HepG2 (cell line): ENCODE data around the gene SS18L1. TPM values are rescaled to one million over a fixed set of nuclear protein-coding genes. Genes with fewer than 3 reads are reported as not detected.
A peak's percentile ranks its signal among the peaks of the same experiment; 100 is the strongest.

ENCODE experiments used
- ATAC-seq: fragments of 200-7000 bp; cut with Tn5 transposase; 3 replicates; pipeline ENCODE4 v1.9.1; 2020; ENCODE audit warnings: mild to moderate bottlenecking, moderate library complexity
- BruUV-seq: library from RNA; stranded (reverse); fragments of 400-500 nt; replicated peaks from 2 replicates; lab custom pipeline; 2021; lab: Mats Ljungman, UMichigan
- CTCF ChIA-PET: fragments of 300-600 bp; formaldehyde crosslinking; extraction: SDS; loops from one replicate; lab custom pipeline; 2021; ENCODE audit warnings: low total read pairs, inconsistent platforms, low intra/inter-chr PET ratio; lab: Yijun Ruan, JAX
- POLR2A ChIA-PET: fragments of 350-600 bp; sonication (Branson Sonifier 250); formaldehyde crosslinking; loops from one replicate; lab custom pipeline; 2020; ENCODE audit warnings: antibody characterized with exemption, inconsistent platforms; lab: Yijun Ruan, JAX
- DNase-seq: peaks from one replicate; pipeline ENCODE4 v3.0.0-alpha.2; 2015; ENCODE audit warnings: low spot score
- FAIRE-seq: peaks from 3 replicates; lab custom pipeline; 2011; peaks lifted over from hg19 to GRCh38; lab: Jason Lieb, UNC
- H2AFZ ChIP-seq: one replicate; pipeline ENCODE4 v1.6.1; 2011; ENCODE audit warnings: low read length, inconsistent platforms
- H3K27ac ChIP-seq: fragments of 300-600 bp; 3 replicates; pipeline ENCODE4 v1.8.0; 2011; ENCODE audit warnings: mixed run types, mild to moderate bottlenecking, mixed read lengths, low read length, inconsistent platforms; ENCODE audit not compliant: insufficient read depth; ENCODE audit errors: extremely low read length
- H3K27me3 ChIP-seq, 2 experiments: fragments of 200-600 bp in 1 of 2; 2 replicates in 1 of 2; 3 replicates in 1 of 2; pipeline versions ENCODE4 v1.6.0 to v1.8.0; 2011; ENCODE audit warnings: low read length in 2 of 2, mild to moderate bottlenecking in 2 of 2, moderate library complexity in 2 of 2, inconsistent platforms in 1 of 2; ENCODE audit not compliant: insufficient read depth in 2 of 2, control insufficient read depth in 1 of 2
- H3K36me3 ChIP-seq, 2 experiments: fragments of 200-600 bp in 1 of 2; replicated peaks in 1 of 2; 2 replicates in 1 of 2; 3 replicates in 1 of 2; pipeline versions ENCODE4 v1.5.1 to v1.8.0; 2011; ENCODE audit warnings: low read length in 2 of 2, inconsistent platforms in 1 of 2; ENCODE audit not compliant: insufficient read depth in 2 of 2, control insufficient read depth in 1 of 2
- H3K4me1 ChIP-seq: 2 replicates; pipeline ENCODE4 v1.5.1; 2012; ENCODE audit warnings: low read length, inconsistent platforms; ENCODE audit not compliant: insufficient read depth
- H3K4me2 ChIP-seq: 2 replicates; pipeline ENCODE4 v1.6.0; 2011; ENCODE audit warnings: low read depth, low read length, inconsistent platforms
- H3K4me3 ChIP-seq, 3 experiments: fragments of 200-600 bp in 1 of 3; sonication (generic), shearing (Covaris generic) in 1 of 3; replicated peaks in 1 of 3; 2 replicates each; pipeline ENCODE4 v1.5.1; 2011 to 2016; ENCODE audit warnings: low read length in 3 of 3, inconsistent platforms in 2 of 3, low read depth in 2 of 3, mild to moderate bottlenecking in 2 of 3, control low read depth in 1 of 3, mixed read lengths in 1 of 3; ENCODE audit not compliant: insufficient read depth in 1 of 3
- H3K79me2 ChIP-seq: one replicate; pipeline ENCODE4 v1.6.1; 2011; ENCODE audit warnings: low read length, inconsistent platforms; ENCODE audit not compliant: insufficient read depth
- H3K9ac ChIP-seq: 2 replicates; pipeline ENCODE4 v1.6.0; 2011; ENCODE audit warnings: mild to moderate bottlenecking, low read depth, low read length, inconsistent platforms; ENCODE audit not compliant: insufficient read depth
- H3K9me3 ChIP-seq: 2 replicates; pipeline ENCODE4 v1.5.1; 2012; ENCODE audit warnings: mild to moderate bottlenecking, low read length
- H4K20me1 ChIP-seq: 2 replicates; pipeline ENCODE4 v1.6.0; 2011; ENCODE audit warnings: inconsistent platforms, mild to moderate bottlenecking, low read length, moderate library complexity; ENCODE audit not compliant: insufficient read depth
- CBFB ChIP-seq: sonication (generic); formaldehyde crosslinking; IDR thresholded peaks from 2 replicates; pipeline ENCODE4 v1.4.0; 2020; ENCODE audit warnings: missing genetic modification reagents
- CCAR2 ChIP-seq: fragments of 200-400 bp; formaldehyde crosslinking; optimal IDR thresholded peaks from 2 replicates; pipeline ENCODE3; 2018; ENCODE audit warnings: low read depth, mild to moderate bottlenecking, low read length, moderate library complexity
- DMAP1 ChIP-seq: IDR thresholded peaks from 2 replicates; pipeline ENCODE4 v1.6.1; 2016
- FOXC1 ChIP-seq: sonication (generic); formaldehyde crosslinking; IDR thresholded peaks from 2 replicates; pipeline ENCODE4 v1.8.0; 2022; ENCODE audit warnings: mild to moderate bottlenecking, missing genetic modification reagents, borderline replicate concordance
- HNF4A ChIP-seq: sonication (generic); formaldehyde crosslinking; IDR thresholded peaks from 2 replicates; pipeline ENCODE4 v1.4.0; 2020; ENCODE audit warnings: missing genetic modification reagents
- HOXA9 ChIP-seq: sonication (generic); formaldehyde crosslinking; IDR thresholded peaks from 2 replicates; pipeline ENCODE4 v1.8.1; 2022; ENCODE audit warnings: missing genetic modification reagents, mild to moderate bottlenecking, moderate library complexity, borderline replicate concordance
- IKZF4 ChIP-seq: sonication (generic); formaldehyde crosslinking; IDR thresholded peaks from 2 replicates; pipeline ENCODE4 v1.5.1; 2020; ENCODE audit warnings: borderline replicate concordance, mild to moderate bottlenecking, low read depth, missing genetic modification reagents; ENCODE audit errors: not compliant biosample characterization
- JUN ChIP-seq: sonication (generic); formaldehyde crosslinking; IDR thresholded peaks from 2 replicates; pipeline ENCODE4 v1.4.0; 2020; ENCODE audit warnings: mild to moderate bottlenecking, missing genetic modification reagents
- KLF11 ChIP-seq: IDR thresholded peaks from 2 replicates; pipeline ENCODE4 v1.6.1; 2016; ENCODE audit warnings: missing compliant biosample characterization
- MED8 ChIP-seq: sonication (generic); formaldehyde crosslinking; IDR thresholded peaks from 2 replicates; pipeline ENCODE4 v1.8.1; 2023; ENCODE audit warnings: mild to moderate bottlenecking, missing genetic modification reagents; ENCODE audit not compliant: insufficient replicate concordance
- MIER2 ChIP-seq: IDR thresholded peaks from 2 replicates; pipeline ENCODE4 v1.6.1; 2016; ENCODE audit warnings: missing biosample characterization, missing genetic modification reagents
- PLRG1 ChIP-seq: fragments of 450-650 bp; conservative IDR thresholded peaks from 2 replicates; pipeline ENCODE4 v1.6.1; 2016
- THAP11 ChIP-seq: IDR thresholded peaks from 2 replicates; pipeline ENCODE4 v1.6.1; 2016; ENCODE audit warnings: missing biosample characterization, missing genetic modification reagents
- ZMYM4 ChIP-seq: sonication (generic); formaldehyde crosslinking; IDR thresholded peaks from 2 replicates; pipeline ENCODE4 v1.8.1; 2023; ENCODE audit warnings: mild to moderate bottlenecking, missing genetic modification reagents
- ZNF207 ChIP-seq: fragments of 450-650 bp; IDR thresholded peaks from 2 replicates; pipeline ENCODE4 v1.6.1; 2016; ENCODE audit warnings: antibody characterized with exemption, borderline replicate concordance
- ZNF350 ChIP-seq: sonication (generic); formaldehyde crosslinking; IDR thresholded peaks from 2 replicates; pipeline ENCODE4 v1.4.0; 2020; ENCODE audit warnings: mild to moderate bottlenecking, low read depth, missing genetic modification reagents, borderline replicate concordance
- ZNF619 ChIP-seq: sonication (generic); formaldehyde crosslinking; IDR thresholded peaks from 2 replicates; pipeline ENCODE4 v1.4.0; 2020; ENCODE audit warnings: mild to moderate bottlenecking, missing genetic modification reagents
- ZNF703 ChIP-seq: sonication (generic); formaldehyde crosslinking; IDR thresholded peaks from 2 replicates; pipeline ENCODE4 v1.5.1; 2020; ENCODE audit warnings: missing genetic modification reagents, mild to moderate bottlenecking, moderate library complexity, borderline replicate concordance
- ZNF788 ChIP-seq: sonication (generic); formaldehyde crosslinking; IDR thresholded peaks from 2 replicates; pipeline ENCODE4 v1.5.0; 2020; ENCODE audit warnings: mild to moderate bottlenecking, missing genetic modification reagents, borderline replicate concordance
- ZNF879 ChIP-seq: sonication (generic); formaldehyde crosslinking; IDR thresholded peaks from 2 replicates; pipeline ENCODE4 v1.8.1; 2023; ENCODE audit warnings: missing genetic modification reagents
- WGBS: methylation state at CpG from one replicate; pipeline ENCODE4 v1.1.6; 2017; ENCODE audit warnings: low lambda C conversion rate; 5-methylcytosine and 5-hydroxymethylcytosine counted together
- in situ Hi-C: cut with HindIII; loops from 2 replicates; pipeline ENCODE4 v1.10.0; 2017; ENCODE audit warnings: low pct_unique_long_range_greater_than_20kb; ENCODE audit not compliant: extremely low pct_ligation_motif_present
- intact Hi-C: fragments of 100-400 bp; cut with micrococcal nuclease; formaldehyde crosslinking; loops from one replicate; pipeline ENCODE4 v1.10.0; 2022; ENCODE audit not compliant: unreplicated experiment
- polyA plus RNA-seq, 8 experiments: library from polyadenylated mRNA; depleted of rRNA in 3 of 8; stranded (reverse) in 7 of 8; unstranded in 1 of 8; fragments of >200 nt; fragmentation: Illumina TruSeq in 4 of 8; extraction: Trizol in 4 of 8; gene quantifications; 2 replicates each; pipeline versions ENCODE4 v1.2.1 to v1.2.3, GENCODE V29; 2011 to 2016; ENCODE audit warnings: low read depth in 4 of 8, missing spikeins in 1 of 8, mixed read lengths in 1 of 8; ENCODE audit not compliant: insufficient read depth in 1 of 8
- total RNA-seq, 5 experiments: library from RNA; depleted of rRNA; stranded (reverse); fragments of >200 nt; fragmentation: Illumina TruSeq; extraction: Trizol; gene quantifications; 2 replicates each; pipeline ENCODE4 v1.2.3, GENCODE V29; 2016; ENCODE audit warnings: low read depth in 1 of 5
- TF ChIP-seq, protein P1 (sequence below), 2 experiments: IDR thresholded peaks; 2 replicates each; pipeline ENCODE4 v1.6.1; 2011 to 2012; ENCODE audit warnings: low read length in 2 of 2, borderline replicate concordance in 1 of 2, low read depth in 1 of 2, mild to moderate bottlenecking in 1 of 2, moderate library complexity in 1 of 2
- TF ChIP-seq, protein P2 (sequence below): sonication (generic); formaldehyde crosslinking; IDR thresholded peaks from 2 replicates; pipeline ENCODE4 v1.9.0; 2021; ENCODE audit warnings: missing genetic modification reagents, mild to moderate bottlenecking, borderline replicate concordance

The SS18L1 gene
- total and polyA plus RNA-seq, 2 of the 13 experiments (the other 11 are each of a cell fraction or from before 2014, with no cell fraction given) = 17.8 to 27.6 TPM

DNA sequence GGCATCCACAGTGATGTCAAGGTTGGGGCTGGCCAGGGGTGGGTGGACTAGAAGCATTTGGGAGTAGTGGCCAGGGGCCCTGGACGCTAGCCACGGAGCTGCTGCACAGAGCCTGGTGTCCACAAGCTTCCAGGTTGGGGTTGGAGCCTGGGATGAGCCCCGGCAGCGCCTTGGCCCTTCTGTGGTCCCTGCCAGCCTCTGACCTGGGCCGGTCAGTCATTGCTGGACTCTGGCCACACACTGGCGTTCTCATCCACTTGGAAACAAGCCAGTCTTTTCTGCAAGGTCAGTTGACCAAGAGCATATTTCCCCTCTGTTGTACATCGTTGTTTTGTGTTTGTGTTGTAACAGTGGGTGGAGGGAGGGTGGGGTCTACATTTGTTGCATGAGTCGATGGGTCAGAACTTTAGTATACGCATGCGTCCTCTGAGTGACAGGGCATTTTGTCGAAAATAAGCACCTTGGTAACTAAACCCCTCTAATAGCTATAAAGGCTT lies 8.8 kb upstream of the SS18L1 start:
- no TSS peak for BruUV-seq
- H3K4me2 ChIP-seq = no peak overlapping the region
- H3K9me3 ChIP-seq = no peaks in the 10 kb centered on the region
- H3K4me1 ChIP-seq = peaks cover 31% of the 10 kb centered on the region
- ATAC-seq = peak; percentile 79
- H3K79me2 ChIP-seq = peaks cover 8% of the 10 kb centered on the region
- 50% methylated on average over 8 of the region's 11 CpGs for WGBS
- H2AFZ ChIP-seq = no peak overlapping the region
- H3K4me3 ChIP-seq = no peak overlapping the region
- DNase-seq = peak; percentile 88
- FAIRE-seq = peak; percentile 76
- H4K20me1 ChIP-seq = peaks cover 34% of the 10 kb centered on the region
- in situ Hi-C loops (no loop called here), intact Hi-C loops (loop anchor here (5.0 kb wide), 1 partner anchor 67 kb away; the partner anchor contains the start of gene TAF4)
- no peaks in the 10 kb centered on the region for H3K27me3 ChIP-seq
- peaks cover 68 to 92% of the 10 kb centered on the region in 2 experiments for H3K36me3 ChIP-seq
- no peak overlapping the region for H3K9ac ChIP-seq
- CTCF ChIA-PET = interaction anchor here (1.5 to 3.5 kb wide), 2 partner anchors 123 to 125 kb away, joined by 4 to 48 read pairs; no protein-coding TSS in a partner anchor
- POLR2A ChIA-PET = interaction anchor here (1.5 to 7.8 kb wide), 6 partner anchors 10 to 124 kb away, joined by 5 to 86 read pairs (median 10); partner anchors contain the start of genes LSM14B and TAF4
- peak overlapping the region; percentile 53 for H3K27ac ChIP-seq
- TF ChIP-seq HNF4A (CRISPR knock-in tag) = peak; percentile 88
- TF ChIP-seq FOXC1 = peak; percentile 77; the same call in 1 of the 2 replicates
- no peak for TF ChIP-seq IKZF4 (CRISPR knock-in tag)
- peak; percentile 72 for TF ChIP-seq THAP11 (CRISPR knock-in tag)
- no peak for TF ChIP-seq DMAP1 (CRISPR knock-in tag)
- TF ChIP-seq MIER2 (CRISPR knock-in tag) = peak; percentile 35; the same call in 1 of the 2 replicates
- peak; percentile 75 for TF ChIP-seq ZNF350
- TF ChIP-seq CBFB (CRISPR knock-in tag) = peak; percentile 58; the same call in 1 of the 2 replicates
- no peak for TF ChIP-seq MED8
- peak; percentile 87; the same call in 1 of the 2 replicates for TF ChIP-seq ZNF788
- TF ChIP-seq, protein P1, sequence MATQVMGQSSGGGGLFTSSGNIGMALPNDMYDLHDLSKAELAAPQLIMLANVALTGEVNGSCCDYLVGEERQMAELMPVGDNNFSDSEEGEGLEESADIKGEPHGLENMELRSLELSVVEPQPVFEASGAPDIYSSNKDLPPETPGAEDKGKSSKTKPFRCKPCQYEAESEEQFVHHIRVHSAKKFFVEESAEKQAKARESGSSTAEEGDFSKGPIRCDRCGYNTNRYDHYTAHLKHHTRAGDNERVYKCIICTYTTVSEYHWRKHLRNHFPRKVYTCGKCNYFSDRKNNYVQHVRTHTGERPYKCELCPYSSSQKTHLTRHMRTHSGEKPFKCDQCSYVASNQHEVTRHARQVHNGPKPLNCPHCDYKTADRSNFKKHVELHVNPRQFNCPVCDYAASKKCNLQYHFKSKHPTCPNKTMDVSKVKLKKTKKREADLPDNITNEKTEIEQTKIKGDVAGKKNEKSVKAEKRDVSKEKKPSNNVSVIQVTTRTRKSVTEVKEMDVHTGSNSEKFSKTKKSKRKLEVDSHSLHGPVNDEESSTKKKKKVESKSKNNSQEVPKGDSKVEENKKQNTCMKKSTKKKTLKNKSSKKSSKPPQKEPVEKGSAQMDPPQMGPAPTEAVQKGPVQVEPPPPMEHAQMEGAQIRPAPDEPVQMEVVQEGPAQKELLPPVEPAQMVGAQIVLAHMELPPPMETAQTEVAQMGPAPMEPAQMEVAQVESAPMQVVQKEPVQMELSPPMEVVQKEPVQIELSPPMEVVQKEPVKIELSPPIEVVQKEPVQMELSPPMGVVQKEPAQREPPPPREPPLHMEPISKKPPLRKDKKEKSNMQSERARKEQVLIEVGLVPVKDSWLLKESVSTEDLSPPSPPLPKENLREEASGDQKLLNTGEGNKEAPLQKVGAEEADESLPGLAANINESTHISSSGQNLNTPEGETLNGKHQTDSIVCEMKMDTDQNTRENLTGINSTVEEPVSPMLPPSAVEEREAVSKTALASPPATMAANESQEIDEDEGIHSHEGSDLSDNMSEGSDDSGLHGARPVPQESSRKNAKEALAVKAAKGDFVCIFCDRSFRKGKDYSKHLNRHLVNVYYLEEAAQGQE (IDR thresholded peaks at IDR 0.05; ENCODE audit: borderline replicate concordance in 1 of 2, low read depth in 1 of 2, low read length in 2 of 2) = no peak
- TF ChIP-seq HOXA9 (CRISPR knock-in tag) = no peak
- peak; percentile 47; the same call in 1 of the 2 replicates for TF ChIP-seq ZMYM4 (CRISPR knock-in tag)
- no peak for TF ChIP-seq ZNF703
- TF ChIP-seq PLRG1 = no peak
- TF ChIP-seq KLF11 (CRISPR knock-in tag) = no peak
- no peak for TF ChIP-seq CCAR2
- TF ChIP-seq ZNF207 = no peak
- peak; percentile 85; the same call in 1 of the 2 replicates for TF ChIP-seq JUN (CRISPR knock-in tag)
- no peak for TF ChIP-seq ZNF619
- TF ChIP-seq ZNF879 = 0 out of 2 replicates have a peak, but pooled peaks have one; percentile 38
- TF ChIP-seq, protein P2, sequence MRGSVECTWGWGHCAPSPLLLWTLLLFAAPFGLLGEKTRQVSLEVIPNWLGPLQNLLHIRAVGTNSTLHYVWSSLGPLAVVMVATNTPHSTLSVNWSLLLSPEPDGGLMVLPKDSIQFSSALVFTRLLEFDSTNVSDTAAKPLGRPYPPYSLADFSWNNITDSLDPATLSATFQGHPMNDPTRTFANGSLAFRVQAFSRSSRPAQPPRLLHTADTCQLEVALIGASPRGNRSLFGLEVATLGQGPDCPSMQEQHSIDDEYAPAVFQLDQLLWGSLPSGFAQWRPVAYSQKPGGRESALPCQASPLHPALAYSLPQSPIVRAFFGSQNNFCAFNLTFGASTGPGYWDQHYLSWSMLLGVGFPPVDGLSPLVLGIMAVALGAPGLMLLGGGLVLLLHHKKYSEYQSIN (CRISPR knock-in tag) = no peak
